Measurements from ENCODE around the gene KLK4. TPM values are rescaled to one million over a fixed set of nuclear protein-coding genes. Genes with fewer than 3 reads are reported as not detected.

The KLK4 gene, protein sequence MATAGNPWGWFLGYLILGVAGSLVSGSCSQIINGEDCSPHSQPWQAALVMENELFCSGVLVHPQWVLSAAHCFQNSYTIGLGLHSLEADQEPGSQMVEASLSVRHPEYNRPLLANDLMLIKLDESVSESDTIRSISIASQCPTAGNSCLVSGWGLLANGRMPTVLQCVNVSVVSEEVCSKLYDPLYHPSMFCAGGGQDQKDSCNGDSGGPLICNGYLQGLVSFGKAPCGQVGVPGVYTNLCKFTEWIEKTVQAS
- total RNA-seq (10 to 100 TPM in 1 of 9 donors, 1 to 10 TPM in 3, under 1 TPM in 1, not detected in 4; 0.28 to 10.2 (median 2.2) TPM), polyA plus RNA-seq (10 to 100 TPM in 2 of 3 donors, under 1 TPM in 1; 0.42 to 16.8 (median 10.9) TPM)
- long read RNA-seq, donor 1: 0 reads
- long read RNA-seq, donor 2: 0 reads
- long read RNA-seq, donor 3: 0 reads
- long read RNA-seq, donor 4: 0 reads
- long read RNA-seq, donor 5: 0 reads
- long read RNA-seq, donor 6: 0 reads
- long read RNA-seq, donor 7: 0 reads
- long read RNA-seq, donor 8: 0 reads
- long read RNA-seq, donor 9: 0 reads
- long read RNA-seq, donor 10: 0 reads

DNA sequence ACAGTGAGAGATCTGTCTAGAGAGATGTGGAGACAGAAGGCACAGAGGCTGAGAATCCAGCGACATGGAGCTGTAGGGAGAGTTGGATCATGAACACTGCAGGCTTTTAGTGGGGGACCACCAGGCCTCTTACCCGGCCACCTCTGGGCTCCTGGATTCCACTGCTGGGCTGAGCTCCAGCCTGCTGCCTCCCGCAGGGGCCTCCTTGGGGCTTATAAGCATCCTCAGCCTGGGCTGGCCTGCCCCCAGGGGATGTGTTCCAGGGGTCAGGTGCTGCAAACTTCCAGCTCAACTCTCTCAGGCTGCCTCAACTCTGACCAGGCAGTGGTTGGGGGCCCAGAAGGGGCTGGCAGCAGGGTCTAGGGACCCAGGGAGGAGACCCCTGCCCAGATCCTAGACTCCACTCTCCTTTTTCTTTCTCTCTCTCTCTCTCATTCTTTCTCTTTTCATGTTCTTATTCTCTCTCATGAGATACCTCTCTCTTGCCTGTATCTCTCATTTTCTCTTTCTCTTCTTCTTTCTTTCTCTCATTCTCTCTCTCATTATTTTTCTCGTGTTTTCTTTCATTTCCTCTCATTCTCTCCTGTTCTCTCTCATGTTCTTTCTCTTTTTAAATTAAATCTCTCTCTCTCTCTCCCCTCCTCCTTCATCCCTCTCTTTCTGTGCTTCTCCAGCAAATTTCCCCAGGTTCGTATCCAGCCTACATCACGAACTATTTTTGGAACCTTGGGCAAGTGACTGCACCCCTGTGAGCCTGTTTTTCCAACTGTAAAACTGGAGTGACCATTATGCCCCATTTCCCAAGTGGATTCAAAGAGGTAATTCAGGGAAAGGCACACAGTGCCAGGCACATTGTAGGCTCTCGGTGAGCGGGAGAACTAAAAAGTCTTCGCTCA lies at the start of gene KLK4:
KLK4 (minus strand) TSS at position 190 of the 896 bp plus-strand sequence. CDS start 657 bp downstream, outside the sequence.
- 59 to 73% (median 65%) methylated on average over 8 to 9 of the region's 9 CpGs for WGBS, 4 donors
- no peak for TF ChIP-seq POLR2A (IDR thresholded peaks at IDR 0.05)
- TF ChIP-seq, protein P1, sequence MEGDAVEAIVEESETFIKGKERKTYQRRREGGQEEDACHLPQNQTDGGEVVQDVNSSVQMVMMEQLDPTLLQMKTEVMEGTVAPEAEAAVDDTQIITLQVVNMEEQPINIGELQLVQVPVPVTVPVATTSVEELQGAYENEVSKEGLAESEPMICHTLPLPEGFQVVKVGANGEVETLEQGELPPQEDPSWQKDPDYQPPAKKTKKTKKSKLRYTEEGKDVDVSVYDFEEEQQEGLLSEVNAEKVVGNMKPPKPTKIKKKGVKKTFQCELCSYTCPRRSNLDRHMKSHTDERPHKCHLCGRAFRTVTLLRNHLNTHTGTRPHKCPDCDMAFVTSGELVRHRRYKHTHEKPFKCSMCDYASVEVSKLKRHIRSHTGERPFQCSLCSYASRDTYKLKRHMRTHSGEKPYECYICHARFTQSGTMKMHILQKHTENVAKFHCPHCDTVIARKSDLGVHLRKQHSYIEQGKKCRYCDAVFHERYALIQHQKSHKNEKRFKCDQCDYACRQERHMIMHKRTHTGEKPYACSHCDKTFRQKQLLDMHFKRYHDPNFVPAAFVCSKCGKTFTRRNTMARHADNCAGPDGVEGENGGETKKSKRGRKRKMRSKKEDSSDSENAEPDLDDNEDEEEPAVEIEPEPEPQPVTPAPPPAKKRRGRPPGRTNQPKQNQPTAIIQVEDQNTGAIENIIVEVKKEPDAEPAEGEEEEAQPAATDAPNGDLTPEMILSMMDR (IDR thresholded peaks at IDR 0.05): no peak
- peaks cover 31% of the 10 kb centered on the region for H3K27me3 ChIP-seq

DNA sequence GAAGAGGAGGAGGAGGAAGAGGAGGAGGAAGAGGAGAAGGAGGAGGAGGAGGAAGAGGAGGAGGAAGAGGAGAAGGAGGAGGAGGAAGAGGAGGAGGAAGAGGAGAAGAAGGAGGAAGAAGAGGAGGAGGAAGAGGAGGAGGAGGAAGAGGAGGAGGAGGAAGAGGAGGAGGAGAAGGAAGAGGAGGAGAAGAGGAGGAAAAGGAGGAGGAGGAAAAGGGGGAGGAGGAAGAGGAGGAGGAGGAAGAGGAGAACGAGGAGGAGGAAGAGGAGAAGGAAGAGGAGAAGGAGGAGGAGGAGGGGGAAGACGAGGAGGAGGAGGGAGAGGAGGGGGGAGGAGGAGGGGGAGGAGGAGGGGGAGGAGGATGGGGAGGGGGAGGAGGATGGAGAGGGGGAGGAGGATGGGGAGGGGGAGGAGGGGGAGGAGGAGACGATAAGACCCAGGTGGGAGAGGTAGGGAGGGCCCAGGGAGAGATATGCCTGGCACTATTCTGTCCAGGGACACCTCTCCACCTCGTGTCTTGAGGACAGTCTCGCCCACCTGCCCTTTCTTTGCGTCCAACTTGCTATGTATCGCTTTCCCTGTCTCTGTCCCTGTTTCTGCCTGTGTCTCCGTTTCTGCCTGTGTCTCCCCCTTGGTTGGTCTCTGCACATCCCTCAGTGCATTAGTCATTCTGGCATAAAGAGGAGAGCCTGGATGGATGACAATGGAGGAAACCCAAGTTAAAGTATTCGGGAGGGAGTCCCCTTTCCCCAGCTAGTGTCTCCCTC lies 48.7 kb upstream of the KLK4 start:
- H3K27me3 ChIP-seq: peaks cover 6% of the 10 kb centered on the region
- no peaks in the 10 kb centered on the region for H3K9me3 ChIP-seq (replicated peaks in 1 of 3)
- WGBS, 4 donors: 53 to 64% (median 55%) methylated on average over 7 to 9 of the region's 9 CpGs

More for the DNA sequence above, at the start of gene KLK4:
- no peak for DNase-seq
- no peak within 1 kb of the TSS for H3K27ac ChIP-seq
- H3K9me3 ChIP-seq (replicated peaks in 1 of 3): no peaks in the 10 kb centered on the region
- H3K4me1 ChIP-seq (replicated peaks in 1 of 2): no peaks in the 10 kb centered on the region
- no peaks in the 10 kb centered on the region for H3K36me3 ChIP-seq (replicated peaks in 1 of 2)
- no peak within 1 kb of the TSS for H3K4me3 ChIP-seq
- intact Hi-C loops (cut with DNase I): loop anchor here in 1 of 2 donors (10.0 kb wide), 1 partner anchor 117 kb away; the partner anchor contains the start of gene ACP4

DNA sequence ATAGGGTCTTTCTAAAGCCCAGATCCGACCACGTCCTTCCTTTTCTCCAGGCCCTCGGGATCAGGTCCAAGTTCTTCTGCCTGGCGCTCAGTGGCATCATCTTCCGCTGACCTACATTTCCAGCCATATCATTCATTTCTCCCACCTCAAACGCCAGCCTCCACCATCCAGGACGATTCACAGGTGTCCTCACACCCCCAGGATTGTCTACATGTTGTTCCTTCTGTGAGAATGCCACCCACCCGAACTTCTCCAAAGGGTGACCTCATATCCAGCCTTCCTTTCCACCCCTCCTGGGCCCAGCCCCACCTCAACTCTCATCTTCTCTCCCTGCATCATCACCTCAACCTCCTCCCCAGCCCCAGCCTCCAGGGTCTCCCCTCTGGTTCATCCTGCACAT lies 46.4 kb upstream of the KLK4 start:
- WGBS, 4 donors: 68 to 82% (median 75%) methylated on average over 8 of the region's 8 CpGs
- Histone ChIP-seq H3K9me3 (replicated peaks in 1 of 3) (no peaks in the 10 kb centered on the region), H3K4me3 (no peak overlapping the region), H3K27me3 (peaks cover 6% of the 10 kb centered on the region), H3K4me1 (replicated peaks in 1 of 2) (no peaks in the 10 kb centered on the region), H3K36me3 (replicated peaks in 1 of 2) (no peaks in the 10 kb centered on the region), H3K27ac (no peak overlapping the region)
- DNase-seq: no peak
- intact Hi-C loops (cut with DNase I): no loop called here
- no peak for TF ChIP-seq POLR2A (IDR thresholded peaks at IDR 0.05)
- TF ChIP-seq, protein P1 (IDR thresholded peaks at IDR 0.05): no peak

More for the DNA sequence above, 48.7 kb upstream of the KLK4 start:
- Histone ChIP-seq H3K4me1 (replicated peaks in 1 of 2) (no peaks in the 10 kb centered on the region), H3K4me3 (no peak overlapping the region), H3K36me3 (replicated peaks in 1 of 2) (no peaks in the 10 kb centered on the region), H3K27ac (no peak overlapping the region)
- no peak for TF ChIP-seq POLR2A (IDR thresholded peaks at IDR 0.05)
- TF ChIP-seq, protein P1 (IDR thresholded peaks at IDR 0.05): no peak
- DNase-seq: no peak
- intact Hi-C loops (cut with DNase I): no loop called here

Measured in adrenal gland (tissue), 19 donors.